ENCODE measurements around the gene CDC40. TPM values are rescaled to one million over a fixed set of nuclear protein-coding genes. Genes with fewer than 3 reads are reported as not detected.

Gene CDC40
- total and polyA plus RNA-seq, 7 donors: 8.5 to 27.7 (median 13.9) TPM

DNA sequence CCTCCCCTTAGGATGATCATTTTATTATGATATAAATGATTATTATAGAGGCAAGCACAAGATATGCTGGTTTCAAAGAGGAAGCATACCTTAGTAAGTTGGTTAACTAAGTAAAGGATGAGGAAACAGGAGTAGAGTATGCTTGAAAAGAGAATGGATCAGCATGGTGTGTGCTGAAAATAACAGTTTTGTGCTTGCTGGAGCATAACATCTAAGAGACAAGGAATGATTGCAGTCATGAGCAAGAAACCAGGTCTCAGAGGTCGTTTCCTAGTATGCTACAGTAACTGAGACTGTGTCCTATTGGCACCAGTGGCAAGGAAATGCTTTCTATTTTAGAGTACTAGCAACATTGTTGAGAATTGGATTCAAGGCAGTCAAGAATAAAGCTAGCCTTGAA lies 34.1 kb downstream of the CDC40 start:
- intact Hi-C loops (cut with DNase I): no loop called here
- Histone ChIP-seq H3K36me3 (ENCODE audit: insufficient read depth in 1 of 2, low read depth in 1 of 2) (peaks cover 16 to 99% of the 10 kb centered on the region in 2 donors), H3K9me3 (no peaks in the 10 kb centered on the region), H3K4me3 (no peak overlapping the region), H3K27me3 (ENCODE audit: insufficient read depth in 3 of 3, low read length in 2 of 3) (no peaks in the 10 kb centered on the region), H3K27ac (no peak overlapping the region), H3K4me1 (no peaks in the 10 kb centered on the region)
- DNase-seq: no peak
- TF ChIP-seq, protein P1, sequence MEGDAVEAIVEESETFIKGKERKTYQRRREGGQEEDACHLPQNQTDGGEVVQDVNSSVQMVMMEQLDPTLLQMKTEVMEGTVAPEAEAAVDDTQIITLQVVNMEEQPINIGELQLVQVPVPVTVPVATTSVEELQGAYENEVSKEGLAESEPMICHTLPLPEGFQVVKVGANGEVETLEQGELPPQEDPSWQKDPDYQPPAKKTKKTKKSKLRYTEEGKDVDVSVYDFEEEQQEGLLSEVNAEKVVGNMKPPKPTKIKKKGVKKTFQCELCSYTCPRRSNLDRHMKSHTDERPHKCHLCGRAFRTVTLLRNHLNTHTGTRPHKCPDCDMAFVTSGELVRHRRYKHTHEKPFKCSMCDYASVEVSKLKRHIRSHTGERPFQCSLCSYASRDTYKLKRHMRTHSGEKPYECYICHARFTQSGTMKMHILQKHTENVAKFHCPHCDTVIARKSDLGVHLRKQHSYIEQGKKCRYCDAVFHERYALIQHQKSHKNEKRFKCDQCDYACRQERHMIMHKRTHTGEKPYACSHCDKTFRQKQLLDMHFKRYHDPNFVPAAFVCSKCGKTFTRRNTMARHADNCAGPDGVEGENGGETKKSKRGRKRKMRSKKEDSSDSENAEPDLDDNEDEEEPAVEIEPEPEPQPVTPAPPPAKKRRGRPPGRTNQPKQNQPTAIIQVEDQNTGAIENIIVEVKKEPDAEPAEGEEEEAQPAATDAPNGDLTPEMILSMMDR (IDR thresholded peaks at IDR 0.05): no peak
- ATAC-seq: no peak
- 41 to 68% (median 46%) methylated on average over 1 of the region's 1 CpG for WGBS, 3 donors

DNA sequence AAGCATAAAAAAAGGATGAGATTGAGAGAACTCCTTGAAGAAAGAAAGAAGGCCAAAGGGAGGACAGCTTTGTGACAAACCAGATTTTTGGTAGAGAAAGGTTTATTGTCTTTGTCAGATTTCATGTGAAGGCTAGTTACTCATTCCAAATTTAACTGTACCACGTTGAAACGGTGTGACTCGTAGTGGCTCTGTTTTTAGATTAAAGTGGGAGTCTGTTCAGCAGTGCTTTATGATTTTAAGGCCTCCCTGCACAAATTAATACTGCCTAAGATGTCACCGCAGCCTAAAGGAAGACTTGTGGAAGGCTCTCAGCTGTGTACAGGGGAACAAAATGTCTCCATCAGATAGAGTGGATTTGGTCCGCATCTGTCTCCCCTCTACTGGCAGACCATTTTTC lies 35.9 kb downstream of the CDC40 start:
- intact Hi-C loops (cut with DNase I): no loop called here
- TF ChIP-seq, protein P1 (IDR thresholded peaks at IDR 0.05): no peak
- no peak for DNase-seq
- H3K9me3 ChIP-seq: no peaks in the 10 kb centered on the region
- 90 to 92% (median 91%) methylated on average over 5 of the region's 5 CpGs for WGBS, 3 donors
- H3K27me3 ChIP-seq (ENCODE audit: insufficient read depth in 3 of 3, low read length in 2 of 3): no peaks in the 10 kb centered on the region
- ATAC-seq: no peak
- H3K4me3 ChIP-seq: no peak overlapping the region
- peaks cover 16 to 99% of the 10 kb centered on the region in 2 donors for H3K36me3 ChIP-seq (ENCODE audit: insufficient read depth in 1 of 2, low read depth in 1 of 2)
- no peak overlapping the region for H3K27ac ChIP-seq
- no peaks in the 10 kb centered on the region for H3K4me1 ChIP-seq

DNA sequence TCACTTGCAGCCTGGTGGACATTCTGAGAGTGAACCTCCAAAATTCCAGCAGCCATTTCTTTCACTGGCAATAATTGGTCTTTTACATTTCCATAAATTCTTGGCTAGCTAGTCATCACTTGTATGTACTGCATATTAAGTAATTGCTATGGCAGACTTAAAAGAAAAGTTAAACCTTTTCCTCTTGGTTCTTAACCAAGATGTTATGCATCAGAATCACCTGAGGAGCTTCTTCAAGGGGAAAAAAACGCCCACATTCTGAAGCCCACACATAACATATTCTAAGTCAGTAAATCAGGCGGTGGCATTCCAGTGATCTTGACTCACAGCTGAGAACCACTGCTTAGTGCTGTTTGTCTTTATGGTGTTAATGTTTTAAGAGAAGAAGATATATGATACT lies 37.0 kb downstream of the CDC40 start:
- no peak for ATAC-seq
- intact Hi-C loops (cut with DNase I): no loop called here
- H3K4me1 ChIP-seq: no peaks in the 10 kb centered on the region
- TF ChIP-seq, protein P1 (IDR thresholded peaks at IDR 0.05): no peak
- no peak for DNase-seq
- peaks cover 13 to 98% of the 10 kb centered on the region in 2 donors for H3K36me3 ChIP-seq (ENCODE audit: insufficient read depth in 1 of 2, low read depth in 1 of 2)
- H3K4me3 ChIP-seq: no peak overlapping the region
- no peaks in the 10 kb centered on the region for H3K9me3 ChIP-seq
- no peak overlapping the region for H3K27ac ChIP-seq
- no peaks in the 10 kb centered on the region for H3K27me3 ChIP-seq (ENCODE audit: insufficient read depth in 3 of 3, low read length in 2 of 3)
- 89 to 95% (median 94%) methylated on average over 2 of the region's 2 CpGs for WGBS, 3 donors

DNA sequence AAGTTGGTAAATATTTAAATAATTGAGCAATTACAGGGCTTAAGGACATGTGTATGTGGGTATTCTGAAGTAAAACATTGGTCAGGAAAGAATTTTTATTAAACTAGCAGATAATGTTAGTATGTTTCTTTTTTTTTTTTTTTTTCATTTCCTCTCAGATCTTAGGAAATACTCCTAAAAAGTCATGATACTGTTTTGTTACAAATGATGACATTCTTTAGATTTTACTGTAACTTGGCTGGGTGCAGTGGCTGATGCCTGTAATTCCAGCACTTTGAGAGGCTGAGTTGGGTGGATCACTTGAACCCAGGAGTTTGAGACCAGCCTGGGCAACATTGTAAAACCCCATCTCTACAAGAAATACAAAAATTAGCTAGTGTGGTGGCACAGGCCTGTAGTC lies 41.5 kb downstream of the CDC40 start:
- no peak for ATAC-seq
- no peaks in the 10 kb centered on the region for H3K27me3 ChIP-seq (ENCODE audit: insufficient read depth in 3 of 3, low read length in 2 of 3)
- no peak overlapping the region for H3K4me3 ChIP-seq
- no peaks in the 10 kb centered on the region for H3K9me3 ChIP-seq
- no peak for DNase-seq
- H3K27ac ChIP-seq: no peak overlapping the region
- H3K4me1 ChIP-seq: no peaks in the 10 kb centered on the region
- intact Hi-C loops (cut with DNase I): no loop called here
- peaks cover 3 to 86% of the 10 kb centered on the region in 2 donors for H3K36me3 ChIP-seq (ENCODE audit: insufficient read depth in 1 of 2, low read depth in 1 of 2)
- TF ChIP-seq, protein P1 (IDR thresholded peaks at IDR 0.05): no peak

DNA sequence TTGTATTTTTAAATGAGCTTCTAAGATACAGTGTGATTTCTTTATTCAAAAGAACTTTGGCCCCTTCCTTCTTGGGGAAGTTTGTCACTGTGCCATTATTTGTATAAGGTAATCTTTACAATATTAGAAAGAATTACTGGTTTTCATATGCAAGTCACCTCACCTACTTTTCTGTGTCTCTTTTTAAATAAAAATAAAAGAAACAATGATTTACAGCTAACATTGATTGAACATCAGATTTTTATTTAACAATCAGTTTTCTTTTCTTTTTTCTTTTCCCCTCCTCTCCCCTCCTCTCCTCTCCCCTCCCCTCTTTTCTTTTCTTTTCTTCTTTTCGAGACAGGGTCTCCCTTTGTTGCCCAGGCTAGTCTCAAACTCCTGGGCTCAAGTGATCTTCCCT lies 46.0 kb downstream of the CDC40 start:
- H3K9me3 ChIP-seq: no peaks in the 10 kb centered on the region
- DNase-seq (no peak), ATAC-seq (no peak)
- no peak overlapping the region for H3K27ac ChIP-seq
- WGBS, 3 donors: 92 to 100% (median 100%) methylated on average over 1 of the region's 1 CpG
- intact Hi-C loops (cut with DNase I): no loop called here
- H3K36me3 ChIP-seq (ENCODE audit: insufficient read depth in 1 of 2, low read depth in 1 of 2): peaks cover 3 to 77% of the 10 kb centered on the region in 2 donors
- no peak overlapping the region for H3K4me3 ChIP-seq
- no peaks in the 10 kb centered on the region for H3K27me3 ChIP-seq (ENCODE audit: insufficient read depth in 3 of 3, low read length in 2 of 3)
- no peaks in the 10 kb centered on the region for H3K4me1 ChIP-seq
- TF ChIP-seq, protein P1 (IDR thresholded peaks at IDR 0.05): no peak

Measured in psoas muscle (tissue), 8 donors.